Osteoblast (primary cell): ENCODE measurements around the gene LRRC75B. TPM values are rescaled to one million over a fixed set of nuclear protein-coding genes. Genes with fewer than 3 reads are reported as not detected.

Experiments
- DNase-seq: peaks from one replicate; pipeline ENCODE4 v3.0.0; 2011; ENCODE audit warnings: low spot score, mixed read lengths; ENCODE audit not compliant: insufficient read length; ENCODE audit errors: missing footprints
- H2AFZ ChIP-seq: 2 replicates; pipeline ENCODE4 v1.6.0; 2011; ENCODE audit warnings: mild to moderate bottlenecking, low read length
- H3K27ac ChIP-seq: 2 replicates; pipeline ENCODE4 v1.5.1; 2011; ENCODE audit warnings: mild to moderate bottlenecking, low read depth, low read length, moderate library complexity
- H3K27me3 ChIP-seq: 2 replicates; pipeline ENCODE4 v1.6.0; 2012; ENCODE audit warnings: mild to moderate bottlenecking, control low read depth, inconsistent platforms, low read length, moderate library complexity; ENCODE audit not compliant: insufficient read depth
- H3K36me3 ChIP-seq: 2 replicates; pipeline ENCODE4 v1.5.1; 2011; ENCODE audit warnings: mild to moderate bottlenecking, low read length, control low read depth, moderate library complexity; ENCODE audit not compliant: insufficient read depth
- H3K4me1 ChIP-seq: 2 replicates; pipeline ENCODE4 v1.5.1; 2011; ENCODE audit warnings: mild to moderate bottlenecking, low read length, control low read depth, moderate library complexity; ENCODE audit not compliant: insufficient read depth
- H3K4me2 ChIP-seq: 2 replicates; pipeline ENCODE4 v1.6.0; 2011; ENCODE audit warnings: mild to moderate bottlenecking, low read length; ENCODE audit not compliant: insufficient read depth
- H3K4me3 ChIP-seq: fragments of 200-600 bp; sonication (generic); 3 replicates; pipeline ENCODE4 v1.5.1; 2012; ENCODE audit warnings: mild to moderate bottlenecking, low read length, inconsistent platforms; ENCODE audit not compliant: insufficient read depth
- H3K79me2 ChIP-seq: 2 replicates; pipeline ENCODE4 v1.6.0; 2012; ENCODE audit warnings: mild to moderate bottlenecking, low read length, control low read depth, inconsistent platforms; ENCODE audit not compliant: insufficient read depth
- H3K9me3 ChIP-seq: 2 replicates; pipeline ENCODE4 v1.5.1; 2011; ENCODE audit warnings: low read depth, low read length, control low read depth
- H4K20me1 ChIP-seq: 2 replicates; pipeline ENCODE4 v1.6.0; 2012; ENCODE audit warnings: mild to moderate bottlenecking, low read length, control low read depth; ENCODE audit not compliant: insufficient read depth
- CTCF ChIP-seq: IDR thresholded peaks from 2 replicates; pipeline ENCODE4 v1.5.1; 2011; ENCODE audit warnings: mild to moderate bottlenecking, low read depth, low read length, moderate library complexity; ENCODE audit errors: extremely low read depth
- total RNA-seq: library from RNA; depleted of rRNA; stranded (reverse); fragments of >200 nt; gene quantifications from 2 replicates; pipeline ENCODE4 v1.2.3, GENCODE V29; 2012

LRRC75B gene
- total RNA-seq, 1 donor = 5.1 TPM

DNA sequence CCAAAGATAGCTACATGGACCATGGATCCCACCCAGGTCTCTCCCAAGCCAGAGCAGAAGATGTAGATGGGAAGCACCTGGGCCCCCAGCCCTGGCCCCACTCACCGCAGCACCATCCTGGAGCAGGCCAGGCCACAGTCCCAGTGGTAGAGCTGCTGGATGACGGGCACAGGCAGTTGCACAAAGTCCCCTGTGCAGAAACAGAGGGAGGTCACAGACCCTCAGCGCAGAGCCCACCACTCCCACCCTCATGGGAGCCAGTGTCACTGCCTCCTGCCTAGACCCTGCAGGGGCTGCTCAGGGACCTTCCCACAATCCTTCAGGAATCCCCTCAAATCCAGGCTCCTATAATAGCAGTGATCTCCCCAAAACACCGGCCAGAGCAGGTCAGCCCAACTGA is 44.1 kb downstream of the LRRC75B start:
- peaks cover 65% of the 10 kb centered on the region for H4K20me1 ChIP-seq
- H2AFZ ChIP-seq = no peak overlapping the region
- H3K27me3 ChIP-seq = no peaks in the 10 kb centered on the region
- peaks cover 50% of the 10 kb centered on the region for H3K36me3 ChIP-seq
- DNase-seq = peak; percentile 17
- H3K4me3 ChIP-seq = no peak overlapping the region
- H3K4me2 ChIP-seq = no peak overlapping the region
- H3K4me1 ChIP-seq = peaks cover 22% of the 10 kb centered on the region
- peaks cover 71% of the 10 kb centered on the region for H3K79me2 ChIP-seq
- no peaks in the 10 kb centered on the region for H3K9me3 ChIP-seq
- no peak overlapping the region for H3K27ac ChIP-seq
- TF ChIP-seq CTCF = no peak

GRCh38 chr22:24543679-24544243 is 49.1 kb downstream of the LRRC75B start:
- Histone ChIP-seq H3K27ac (no peak overlapping the region), H2AFZ (no peak overlapping the region), H4K20me1 (peaks cover 28% of the 10 kb centered on the region), H3K4me2 (no peak overlapping the region), H3K27me3 (no peaks in the 10 kb centered on the region), H3K4me3 (no peak overlapping the region), H3K36me3 (peaks cover 61% of the 10 kb centered on the region), H3K4me1 (peaks cover 7% of the 10 kb centered on the region), H3K79me2 (peaks cover 21% of the 10 kb centered on the region), H3K9me3 (no peaks in the 10 kb centered on the region)
- TF ChIP-seq CTCF = no peak
- peak; percentile 45 for DNase-seq

GRCh38 chr22:24543185-24543601 is 49.7 kb downstream of the LRRC75B start:
- H3K36me3 ChIP-seq = peaks cover 59% of the 10 kb centered on the region
- peaks cover 23% of the 10 kb centered on the region for H4K20me1 ChIP-seq
- no peaks in the 10 kb centered on the region for H3K27me3 ChIP-seq

DNA sequence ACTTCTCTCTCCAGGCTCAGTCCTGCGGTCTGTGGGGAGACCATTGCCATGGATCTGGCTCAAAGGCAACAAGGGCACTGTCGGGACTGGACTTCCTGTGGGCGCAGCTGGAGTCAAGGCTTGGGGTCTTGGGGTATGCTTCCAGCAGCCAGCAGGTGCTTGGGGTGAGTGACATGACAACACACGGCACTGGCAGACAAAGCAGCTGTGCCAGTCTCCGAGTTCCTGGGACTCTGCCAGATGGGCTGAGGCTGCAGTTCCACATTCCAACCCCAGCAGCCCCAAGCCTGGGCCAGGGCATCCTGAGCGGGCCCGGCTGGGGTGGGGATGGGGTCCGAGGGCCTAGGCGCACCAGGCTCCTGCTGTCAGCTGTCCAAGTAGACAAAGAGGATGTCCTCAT is 50.2 kb downstream of the LRRC75B start:
- Histone ChIP-seq H4K20me1 (peaks cover 18% of the 10 kb centered on the region), H3K4me1 (peaks cover 7% of the 10 kb centered on the region), H2AFZ (no peak overlapping the region), H3K4me3 (no peak overlapping the region), H3K36me3 (peaks cover 54% of the 10 kb centered on the region), H3K4me2 (no peak overlapping the region), H3K27me3 (no peaks in the 10 kb centered on the region), H3K27ac (no peak overlapping the region), H3K79me2 (peaks cover 10% of the 10 kb centered on the region), H3K9me3 (no peaks in the 10 kb centered on the region)
- TF ChIP-seq CTCF = no peak
- no peak for DNase-seq

More at GRCh38 chr22:24543185-24543601, 49.7 kb downstream of the LRRC75B start:
- no peak overlapping the region for H3K4me2 ChIP-seq
- H3K27ac ChIP-seq = no peak overlapping the region
- peaks cover 15% of the 10 kb centered on the region for H3K79me2 ChIP-seq
- H3K4me1 ChIP-seq = peaks cover 7% of the 10 kb centered on the region
- H3K9me3 ChIP-seq = no peaks in the 10 kb centered on the region
- no peak for TF ChIP-seq CTCF
- H3K4me3 ChIP-seq = no peak overlapping the region
- peak; percentile 59 for DNase-seq
- no peak overlapping the region for H2AFZ ChIP-seq
